HEK293 (cell line): ENCODE measurements around the gene NEK2.

Experiments
- CTCF ChIA-PET: fragments of 350-600 bp; formaldehyde crosslinking; extraction: SDS; loops from one replicate; lab custom pipeline; 2021; ENCODE audit warnings: antibody characterized with exemption; lab: Yijun Ruan, JAX
- POLR2A ChIA-PET: fragments of 300-600 bp; formaldehyde crosslinking; extraction: SDS; loops from one replicate; lab custom pipeline; 2020; ENCODE audit warnings: antibody characterized with exemption, inconsistent platforms; lab: Yijun Ruan, JAX
- H3K27ac ChIP-seq: fragments of 200-500 bp; sonication (Bioruptor generic); 2 replicates; pipeline ENCODE4 v1.5.1; 2014; ENCODE audit warnings: low read depth, low read length, control low read depth, inconsistent platforms; ENCODE audit errors: extremely low read depth
- H3K36me3 ChIP-seq, 2 experiments: fragments of 200-500 bp in 1 of 2; sonication (Bioruptor generic) in 1 of 2; 1 replicate in 1 of 2; 2 replicates in 1 of 2; pipeline ENCODE4 v1.5.1; 2014 to 2017; ENCODE audit warnings: inconsistent platforms in 2 of 2, low read length in 2 of 2; ENCODE audit not compliant: control insufficient read depth in 2 of 2, insufficient read depth in 1 of 2
- H3K4me1 ChIP-seq: fragments of 200-500 bp; sonication (Bioruptor generic); 2 replicates; pipeline ENCODE4 v1.5.1; 2014; ENCODE audit warnings: mild to moderate bottlenecking, low read length, inconsistent platforms; ENCODE audit not compliant: control insufficient read depth, insufficient read depth
- H3K4me3 ChIP-seq: 2 replicates; pipeline ENCODE4 v1.5.1; 2011; ENCODE audit warnings: low read depth, mild to moderate bottlenecking, control low read depth, low read length, moderate library complexity
- H3K9me3 ChIP-seq: fragments of 200-500 bp; sonication (Bioruptor generic); 2 replicates; pipeline ENCODE4 v1.5.1; 2014; ENCODE audit warnings: low read depth, low read length, inconsistent platforms; ENCODE audit not compliant: control insufficient read depth, insufficient read depth
- HOXA7 ChIP-seq: sonication (generic); formaldehyde crosslinking; IDR thresholded peaks from 2 replicates; pipeline ENCODE4 v1.8.1; 2022; ENCODE audit warnings: missing genetic modification reagents, borderline replicate concordance
- KLF8 ChIP-seq: fragments of 450-650 bp; formaldehyde crosslinking; IDR thresholded peaks from 2 replicates; pipeline ENCODE4 v1.5.1; 2016; ENCODE audit warnings: missing biosample characterization, missing genetic modification characterization
- MYNN ChIP-seq: fragments of 450-650 bp; formaldehyde crosslinking; IDR thresholded peaks from 2 replicates; pipeline ENCODE4 v1.5.1; 2016; ENCODE audit warnings: missing biosample characterization, missing genetic modification characterization, borderline replicate concordance
- REPIN1 ChIP-seq: fragments of 450-650 bp; formaldehyde crosslinking; IDR thresholded peaks from 2 replicates; pipeline ENCODE4 v1.5.1; 2017; ENCODE audit warnings: missing biosample characterization, missing genetic modification characterization, low read depth
- ZBTB1 ChIP-seq: fragments of 450-650 bp; formaldehyde crosslinking; IDR thresholded peaks from 2 replicates; pipeline ENCODE4 v1.5.1; 2016; ENCODE audit warnings: missing biosample characterization, missing genetic modification characterization
- ZBTB7A ChIP-seq: fragments of 450-650 bp; formaldehyde crosslinking; IDR thresholded peaks from 2 replicates; pipeline ENCODE4 v1.5.1; 2016; ENCODE audit warnings: low read depth, missing biosample characterization, missing genetic modification characterization
- ZNF133 ChIP-seq: fragments of 450-650 bp; formaldehyde crosslinking; IDR thresholded peaks from 2 replicates; pipeline ENCODE4 v1.5.1; 2016; ENCODE audit warnings: missing biosample characterization, missing genetic modification characterization
- ZNF138 ChIP-seq: fragments of 450-650 bp; formaldehyde crosslinking; IDR thresholded peaks from 2 replicates; pipeline ENCODE4 v1.5.1; 2016; ENCODE audit warnings: missing biosample characterization, missing genetic modification characterization, borderline replicate concordance
- ZNF16 ChIP-seq: fragments of 450-650 bp; formaldehyde crosslinking; IDR thresholded peaks from 2 replicates; pipeline ENCODE4 v1.5.1; 2016; ENCODE audit warnings: low read depth, missing biosample characterization, missing genetic modification characterization
- ZNF350 ChIP-seq: fragments of 450-650 bp; formaldehyde crosslinking; IDR thresholded peaks from 2 replicates; pipeline ENCODE4 v1.5.0; 2017; ENCODE audit warnings: missing biosample characterization, mild to moderate bottlenecking, missing genetic modification characterization
- ZNF416 ChIP-seq: fragments of 450-650 bp; formaldehyde crosslinking; IDR thresholded peaks from 2 replicates; pipeline ENCODE4 v1.5.1; 2016; ENCODE audit warnings: missing biosample characterization, missing genetic modification characterization
- ZNF48 ChIP-seq: fragments of 450-650 bp; formaldehyde crosslinking; IDR thresholded peaks from 2 replicates; pipeline ENCODE4 v1.5.1; 2016; ENCODE audit warnings: missing biosample characterization, missing genetic modification characterization
- ZNF510 ChIP-seq: fragments of 450-650 bp; formaldehyde crosslinking; IDR thresholded peaks from 2 replicates; pipeline ENCODE4 v1.5.1; 2018; ENCODE audit warnings: mild to moderate bottlenecking, missing genetic modification characterization, missing biosample characterization; ENCODE audit not compliant: insufficient replicate concordance
- ZNF585B ChIP-seq: fragments of 450-650 bp; formaldehyde crosslinking; IDR thresholded peaks from 2 replicates; pipeline ENCODE4 v1.5.1; 2016; ENCODE audit warnings: missing biosample characterization, missing genetic modification characterization
- ZNF600 ChIP-seq: fragments of 450-650 bp; formaldehyde crosslinking; IDR thresholded peaks from 2 replicates; pipeline ENCODE4 v1.5.1; 2016; ENCODE audit warnings: missing biosample characterization, missing genetic modification characterization
- ZNF660 ChIP-seq: fragments of 450-650 bp; IDR thresholded peaks from 2 replicates; pipeline ENCODE4 v1.5.1; 2018; ENCODE audit warnings: missing biosample characterization, mild to moderate bottlenecking, missing genetic modification characterization
- ZNF704 ChIP-seq: fragments of 450-650 bp; formaldehyde crosslinking; IDR thresholded peaks from 2 replicates; pipeline ENCODE4 v1.5.1; 2016; ENCODE audit warnings: missing biosample characterization, missing genetic modification characterization
- TF ChIP-seq, protein P1 (sequence below): fragments of 450-650 bp; formaldehyde crosslinking; IDR thresholded peaks from 2 replicates; pipeline ENCODE4 v1.5.1; 2017; ENCODE audit warnings: missing biosample characterization, missing genetic modification characterization
- TF ChIP-seq, protein P2 (sequence below): fragments of 450-650 bp; formaldehyde crosslinking; IDR thresholded peaks from 2 replicates; pipeline ENCODE4 v1.5.1; 2017; ENCODE audit warnings: missing biosample characterization, mild to moderate bottlenecking, missing genetic modification characterization, moderate library complexity
- TF ChIP-seq, protein P3 (sequence below): fragments of 450-650 bp; formaldehyde crosslinking; IDR thresholded peaks from 2 replicates; pipeline ENCODE4 v1.5.1; 2016; ENCODE audit warnings: missing biosample characterization, missing genetic modification characterization
- TF ChIP-seq, protein P4 (sequence below): fragments of 450-650 bp; IDR thresholded peaks from 2 replicates; pipeline ENCODE4 v1.5.1; 2018; ENCODE audit warnings: missing biosample characterization, mild to moderate bottlenecking, missing genetic modification characterization
- TF ChIP-seq, protein P5 (sequence below): fragments of 450-650 bp; formaldehyde crosslinking; IDR thresholded peaks from 2 replicates; pipeline ENCODE4 v1.5.1; 2016; ENCODE audit warnings: missing biosample characterization, missing genetic modification characterization

Gene NEK2

DNA sequence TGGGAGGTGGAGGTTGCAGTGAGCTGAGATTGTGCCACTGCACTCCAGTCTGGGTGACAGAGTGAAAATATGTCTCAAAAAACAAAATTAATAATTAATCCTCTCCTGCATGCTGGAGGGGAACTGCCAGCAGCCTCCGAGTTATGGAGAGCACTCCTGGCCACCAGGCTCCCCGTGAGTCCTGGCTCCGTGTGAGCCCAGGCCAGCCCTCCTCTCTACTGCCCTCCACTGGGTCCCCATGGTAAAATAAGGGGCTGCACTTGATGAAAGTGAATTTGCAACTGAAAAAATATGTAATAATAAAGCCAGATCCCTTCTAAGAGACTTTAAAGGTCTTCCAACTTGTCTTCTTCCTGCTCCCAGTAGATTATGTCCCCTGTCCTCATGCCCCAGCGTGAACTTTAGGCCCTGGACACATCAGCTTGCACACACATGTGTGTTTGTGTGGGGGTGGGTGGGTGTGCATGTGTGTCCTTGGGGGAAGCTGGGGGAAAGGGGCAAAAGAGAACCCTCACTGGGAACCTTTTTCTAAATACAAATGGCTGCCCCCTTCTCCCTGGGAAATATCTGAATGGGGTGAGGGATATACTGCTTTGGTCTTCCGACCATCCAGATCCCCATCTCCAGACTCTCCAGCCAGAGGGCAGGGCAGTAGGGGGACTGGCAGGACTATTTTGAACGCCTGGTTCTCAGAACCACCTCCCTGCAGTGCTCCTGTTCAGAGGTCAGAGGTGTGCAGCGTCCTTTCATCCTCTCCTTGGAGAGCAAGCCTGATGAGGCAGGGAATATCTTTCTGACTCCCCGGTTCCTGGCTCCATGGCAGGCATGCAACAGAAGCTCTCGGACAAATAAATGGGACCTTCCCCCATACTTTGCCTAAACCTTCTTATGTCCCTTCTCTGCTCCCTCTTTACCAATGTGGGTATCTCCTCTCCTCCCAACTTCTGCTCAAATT lies 26.2 kb downstream of the NEK2 start:
- Histone ChIP-seq H3K9me3 (no peaks in the 10 kb centered on the region), H3K27ac (no peak overlapping the region), H3K36me3 (no peaks in the 10 kb centered on the region), H3K4me3 (no peak overlapping the region), H3K4me1 (0 out of 2 replicates have a peak, but pooled peaks cover 4% of the 10 kb centered on the region)
- POLR2A ChIA-PET = interaction anchor here (1.5 kb wide), 1 partner anchor 70 kb away, joined by 4 read pairs; the partner anchor contains the start of gene SLC30A1
- CTCF ChIA-PET = interaction anchor here (0.7 kb wide), 1 partner anchor 326 kb away, joined by 4 read pairs; no protein-coding TSS in a partner anchor
- TF ChIP-seq ZNF416 = no peak
- TF ChIP-seq HOXA7 (CRISPR knock-in tag) = no peak
- no peak for TF ChIP-seq ZNF16 (tag by site-specific recombination)
- no peak for TF ChIP-seq ZNF350 (tag by site-specific recombination)
- no peak for TF ChIP-seq ZNF510 (tag by site-specific recombination)
- TF ChIP-seq ZNF133 (tag by site-specific recombination) = no peak

DNA sequence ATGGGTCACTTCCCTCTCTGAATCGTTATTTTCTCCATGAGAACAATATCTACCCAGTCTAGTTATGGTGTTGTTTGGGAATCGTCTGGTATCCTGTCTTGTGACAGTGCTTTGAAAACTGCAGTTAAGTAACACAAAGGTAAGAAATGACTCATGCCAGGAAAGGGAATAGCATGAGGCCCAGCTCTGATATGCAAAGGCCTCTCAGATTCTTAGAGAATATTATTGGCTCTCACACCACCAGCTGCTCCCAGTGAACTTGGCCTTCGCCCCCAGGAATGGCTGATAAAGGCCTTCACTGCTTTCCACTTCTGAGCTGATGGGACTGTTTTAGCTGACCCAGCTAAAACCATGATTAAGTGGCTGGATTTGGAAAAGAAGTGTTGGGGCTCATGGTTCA lies 27.1 kb downstream of the NEK2 start:
- no peaks in the 10 kb centered on the region for H3K9me3 ChIP-seq
- POLR2A ChIA-PET = no interaction called here
- no peak overlapping the region for H3K4me3 ChIP-seq
- CTCF ChIA-PET = interaction anchor here (0.8 to 2.4 kb wide), 2 partner anchors 8 to 134 kb away, joined by 3 to 13 read pairs; no protein-coding TSS in a partner anchor
- no peak overlapping the region for H3K27ac ChIP-seq
- peaks cover 8% of the 10 kb centered on the region for H3K4me1 ChIP-seq
- no peaks in the 10 kb centered on the region for H3K36me3 ChIP-seq
- TF ChIP-seq, protein P1, sequence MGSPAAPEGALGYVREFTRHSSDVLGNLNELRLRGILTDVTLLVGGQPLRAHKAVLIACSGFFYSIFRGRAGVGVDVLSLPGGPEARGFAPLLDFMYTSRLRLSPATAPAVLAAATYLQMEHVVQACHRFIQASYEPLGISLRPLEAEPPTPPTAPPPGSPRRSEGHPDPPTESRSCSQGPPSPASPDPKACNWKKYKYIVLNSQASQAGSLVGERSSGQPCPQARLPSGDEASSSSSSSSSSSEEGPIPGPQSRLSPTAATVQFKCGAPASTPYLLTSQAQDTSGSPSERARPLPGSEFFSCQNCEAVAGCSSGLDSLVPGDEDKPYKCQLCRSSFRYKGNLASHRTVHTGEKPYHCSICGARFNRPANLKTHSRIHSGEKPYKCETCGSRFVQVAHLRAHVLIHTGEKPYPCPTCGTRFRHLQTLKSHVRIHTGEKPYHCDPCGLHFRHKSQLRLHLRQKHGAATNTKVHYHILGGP (tag by site-specific recombination) = no peak
- TF ChIP-seq ZBTB7A (tag by site-specific recombination) = no peak
- no peak for TF ChIP-seq REPIN1
- no peak for TF ChIP-seq ZNF585B
- TF ChIP-seq ZNF48 = no peak
- TF ChIP-seq, protein P2, sequence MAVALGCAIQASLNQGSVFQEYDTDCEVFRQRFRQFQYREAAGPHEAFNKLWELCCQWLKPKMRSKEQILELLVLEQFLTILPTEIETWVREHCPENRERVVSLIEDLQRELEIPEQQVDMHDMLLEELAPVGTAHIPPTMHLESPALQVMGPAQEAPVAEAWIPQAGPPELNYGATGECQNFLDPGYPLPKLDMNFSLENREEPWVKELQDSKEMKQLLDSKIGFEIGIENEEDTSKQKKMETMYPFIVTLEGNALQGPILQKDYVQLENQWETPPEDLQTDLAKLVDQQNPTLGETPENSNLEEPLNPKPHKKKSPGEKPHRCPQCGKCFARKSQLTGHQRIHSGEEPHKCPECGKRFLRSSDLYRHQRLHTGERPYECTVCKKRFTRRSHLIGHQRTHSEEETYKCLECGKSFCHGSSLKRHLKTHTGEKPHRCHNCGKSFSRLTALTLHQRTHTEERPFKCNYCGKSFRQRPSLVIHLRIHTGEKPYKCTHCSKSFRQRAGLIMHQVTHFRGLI (tag by site-specific recombination) = no peak
- TF ChIP-seq, protein P3, sequence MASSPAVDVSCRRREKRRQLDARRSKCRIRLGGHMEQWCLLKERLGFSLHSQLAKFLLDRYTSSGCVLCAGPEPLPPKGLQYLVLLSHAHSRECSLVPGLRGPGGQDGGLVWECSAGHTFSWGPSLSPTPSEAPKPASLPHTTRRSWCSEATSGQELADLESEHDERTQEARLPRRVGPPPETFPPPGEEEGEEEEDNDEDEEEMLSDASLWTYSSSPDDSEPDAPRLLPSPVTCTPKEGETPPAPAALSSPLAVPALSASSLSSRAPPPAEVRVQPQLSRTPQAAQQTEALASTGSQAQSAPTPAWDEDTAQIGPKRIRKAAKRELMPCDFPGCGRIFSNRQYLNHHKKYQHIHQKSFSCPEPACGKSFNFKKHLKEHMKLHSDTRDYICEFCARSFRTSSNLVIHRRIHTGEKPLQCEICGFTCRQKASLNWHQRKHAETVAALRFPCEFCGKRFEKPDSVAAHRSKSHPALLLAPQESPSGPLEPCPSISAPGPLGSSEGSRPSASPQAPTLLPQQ (tag by site-specific recombination) = no peak
- no peak for TF ChIP-seq KLF8 (tag by site-specific recombination)
- TF ChIP-seq, protein P4, sequence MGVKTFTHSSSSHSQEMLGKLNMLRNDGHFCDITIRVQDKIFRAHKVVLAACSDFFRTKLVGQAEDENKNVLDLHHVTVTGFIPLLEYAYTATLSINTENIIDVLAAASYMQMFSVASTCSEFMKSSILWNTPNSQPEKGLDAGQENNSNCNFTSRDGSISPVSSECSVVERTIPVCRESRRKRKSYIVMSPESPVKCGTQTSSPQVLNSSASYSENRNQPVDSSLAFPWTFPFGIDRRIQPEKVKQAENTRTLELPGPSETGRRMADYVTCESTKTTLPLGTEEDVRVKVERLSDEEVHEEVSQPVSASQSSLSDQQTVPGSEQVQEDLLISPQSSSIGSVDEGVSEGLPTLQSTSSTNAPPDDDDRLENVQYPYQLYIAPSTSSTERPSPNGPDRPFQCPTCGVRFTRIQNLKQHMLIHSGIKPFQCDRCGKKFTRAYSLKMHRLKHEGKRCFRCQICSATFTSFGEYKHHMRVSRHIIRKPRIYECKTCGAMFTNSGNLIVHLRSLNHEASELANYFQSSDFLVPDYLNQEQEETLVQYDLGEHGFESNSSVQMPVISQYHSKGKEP = no peak
- TF ChIP-seq, protein P5, sequence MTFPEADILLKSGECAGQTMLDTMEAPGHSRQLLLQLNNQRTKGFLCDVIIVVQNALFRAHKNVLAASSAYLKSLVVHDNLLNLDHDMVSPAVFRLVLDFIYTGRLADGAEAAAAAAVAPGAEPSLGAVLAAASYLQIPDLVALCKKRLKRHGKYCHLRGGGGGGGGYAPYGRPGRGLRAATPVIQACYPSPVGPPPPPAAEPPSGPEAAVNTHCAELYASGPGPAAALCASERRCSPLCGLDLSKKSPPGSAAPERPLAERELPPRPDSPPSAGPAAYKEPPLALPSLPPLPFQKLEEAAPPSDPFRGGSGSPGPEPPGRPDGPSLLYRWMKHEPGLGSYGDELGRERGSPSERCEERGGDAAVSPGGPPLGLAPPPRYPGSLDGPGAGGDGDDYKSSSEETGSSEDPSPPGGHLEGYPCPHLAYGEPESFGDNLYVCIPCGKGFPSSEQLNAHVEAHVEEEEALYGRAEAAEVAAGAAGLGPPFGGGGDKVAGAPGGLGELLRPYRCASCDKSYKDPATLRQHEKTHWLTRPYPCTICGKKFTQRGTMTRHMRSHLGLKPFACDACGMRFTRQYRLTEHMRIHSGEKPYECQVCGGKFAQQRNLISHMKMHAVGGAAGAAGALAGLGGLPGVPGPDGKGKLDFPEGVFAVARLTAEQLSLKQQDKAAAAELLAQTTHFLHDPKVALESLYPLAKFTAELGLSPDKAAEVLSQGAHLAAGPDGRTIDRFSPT (tag by site-specific recombination) = no peak
- no peak for TF ChIP-seq ZBTB1 (tag by site-specific recombination)
- no peak for TF ChIP-seq ZNF16 (tag by site-specific recombination)
- TF ChIP-seq ZNF660 = no peak
- TF ChIP-seq ZNF600 = no peak
- TF ChIP-seq MYNN (tag by site-specific recombination) = no peak
- TF ChIP-seq ZNF138 (tag by site-specific recombination) = no peak
- TF ChIP-seq ZNF704 (tag by site-specific recombination) = no peak
